WI38 (cell line): Measurements from ENCODE around the gene PRSS22.

ENCODE experiments used
- H3K4me3 ChIP-seq: 2 replicates; pipeline ENCODE4 v1.5.1; 2011; ENCODE audit warnings: low read depth, mild to moderate bottlenecking, control low read depth, low read length
- TF ChIP-seq, protein P1 (sequence below): IDR thresholded peaks from 2 replicates; pipeline ENCODE4 v1.5.1; 2012; ENCODE audit warnings: low read depth, mild to moderate bottlenecking, control low read depth, low read length

PRSS22 gene

GRCh38 chr16:2840914-2841313 lies 17.1 kb downstream of the PRSS22 start:
- TF ChIP-seq, protein P1, sequence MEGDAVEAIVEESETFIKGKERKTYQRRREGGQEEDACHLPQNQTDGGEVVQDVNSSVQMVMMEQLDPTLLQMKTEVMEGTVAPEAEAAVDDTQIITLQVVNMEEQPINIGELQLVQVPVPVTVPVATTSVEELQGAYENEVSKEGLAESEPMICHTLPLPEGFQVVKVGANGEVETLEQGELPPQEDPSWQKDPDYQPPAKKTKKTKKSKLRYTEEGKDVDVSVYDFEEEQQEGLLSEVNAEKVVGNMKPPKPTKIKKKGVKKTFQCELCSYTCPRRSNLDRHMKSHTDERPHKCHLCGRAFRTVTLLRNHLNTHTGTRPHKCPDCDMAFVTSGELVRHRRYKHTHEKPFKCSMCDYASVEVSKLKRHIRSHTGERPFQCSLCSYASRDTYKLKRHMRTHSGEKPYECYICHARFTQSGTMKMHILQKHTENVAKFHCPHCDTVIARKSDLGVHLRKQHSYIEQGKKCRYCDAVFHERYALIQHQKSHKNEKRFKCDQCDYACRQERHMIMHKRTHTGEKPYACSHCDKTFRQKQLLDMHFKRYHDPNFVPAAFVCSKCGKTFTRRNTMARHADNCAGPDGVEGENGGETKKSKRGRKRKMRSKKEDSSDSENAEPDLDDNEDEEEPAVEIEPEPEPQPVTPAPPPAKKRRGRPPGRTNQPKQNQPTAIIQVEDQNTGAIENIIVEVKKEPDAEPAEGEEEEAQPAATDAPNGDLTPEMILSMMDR, result no peak
- H3K4me3 ChIP-seq, result no peak overlapping the region

DNA sequence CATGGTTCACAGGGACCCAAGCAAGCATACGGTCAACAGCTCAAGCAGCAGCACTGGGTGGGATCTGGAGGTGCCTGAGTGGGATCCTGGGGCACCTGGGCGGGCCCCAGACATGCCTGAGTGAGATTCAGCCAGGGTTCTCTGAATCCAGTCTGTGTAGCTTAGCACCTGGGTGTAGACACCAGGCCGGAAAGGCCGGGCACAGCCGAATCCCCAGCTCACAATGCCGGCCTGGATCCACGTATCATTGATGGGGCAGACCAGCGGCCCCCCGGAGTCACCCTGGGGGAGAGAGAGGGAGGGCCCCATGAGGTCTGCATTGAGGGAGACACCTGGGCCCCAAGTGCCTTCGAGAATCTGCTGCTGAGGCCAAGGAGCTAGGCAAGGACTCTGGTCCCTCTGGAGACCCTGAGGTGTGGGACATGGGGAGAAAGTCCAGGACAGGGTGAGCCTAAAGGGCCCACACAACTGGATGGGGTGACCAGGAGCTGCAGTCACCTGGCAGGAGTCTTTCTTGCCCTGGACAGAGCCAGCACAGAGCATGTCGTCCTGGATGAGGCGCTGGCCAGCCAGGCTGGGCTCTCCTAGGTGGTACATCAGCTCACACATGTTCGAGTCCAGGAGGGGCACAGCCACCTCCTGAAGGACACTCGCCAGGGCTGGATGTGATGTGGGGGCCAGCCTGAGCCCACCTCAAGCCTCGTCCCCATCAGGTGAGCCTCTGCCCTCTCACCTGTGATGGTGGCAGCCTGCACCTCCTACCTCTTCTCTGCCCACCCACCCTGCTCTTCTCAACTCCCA lies 18.1 kb downstream of the PRSS22 start:
- TF ChIP-seq, protein P1, result no peak
- no peak overlapping the region for H3K4me3 ChIP-seq

DNA sequence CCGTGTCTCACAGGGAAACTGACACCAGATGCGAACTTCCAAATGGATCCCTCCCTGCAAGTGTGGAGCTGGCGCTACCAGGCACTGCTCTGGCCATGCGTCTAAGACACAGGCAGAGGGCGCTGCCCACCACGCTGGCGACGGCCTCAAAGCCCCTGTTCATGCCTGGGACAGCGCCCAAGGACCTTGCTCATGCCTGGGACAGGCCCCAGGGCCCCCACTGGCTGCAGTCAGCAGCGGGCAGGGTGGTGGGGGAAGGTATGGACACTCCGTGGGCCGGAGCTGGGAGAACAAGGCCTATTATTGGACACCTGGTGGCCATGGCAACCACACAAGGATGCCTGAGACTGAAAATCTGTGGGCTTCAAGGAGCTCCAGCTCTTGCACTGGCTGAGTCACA lies 19.0 kb downstream of the PRSS22 start:
- TF ChIP-seq, protein P1, result peak; percentile 90
- no peak overlapping the region for H3K4me3 ChIP-seq

GRCh38 chr16:2836646-2837508 lies 21.1 kb downstream of the PRSS22 start:
- no peak overlapping the region for H3K4me3 ChIP-seq
- TF ChIP-seq, protein P1, result no peak

- TF ChIP-seq, protein P1, result no peak
- no peak overlapping the region for H3K4me3 ChIP-seq
Measured at GRCh38 chr16:2835638-2836493, 22.1 kb downstream of the PRSS22 start.

GRCh38 chr16:2834968-2835367 lies 23.0 kb downstream of the PRSS22 start:
- H3K4me3 ChIP-seq, result no peak overlapping the region
- TF ChIP-seq, protein P1, result no peak
